Natural killer cell (primary cell): ENCODE results near the gene HSPA4. TPM values are rescaled to one million over a fixed set of nuclear protein-coding genes. Genes with fewer than 3 reads are reported as not detected.

Source experiments
- ATAC-seq, 3 donors: fragments of 150-1000 bp in 2 of 3; fragments of 200-7000 bp in 1 of 3; cut with Tn5 transposase; 1 replicate in 1 of 3; 2 replicates in 2 of 3; pipeline ENCODE4 v1.10.0; 2021; ENCODE audit warnings: mild to moderate bottlenecking in 2 of 3, moderate library complexity in 2 of 3
- DNase-seq, 2 donors: peaks; one replicate each; pipeline versions ENCODE4 v3.0.0 to v3.0.0-alpha.2; 2013 to 2021; ENCODE audit warnings: mixed read lengths in 1 of 2
- H3K27ac ChIP-seq: one replicate; pipeline ENCODE4 v1.5.1; 2013; ENCODE audit warnings: mild to moderate bottlenecking, low read length
- H3K27me3 ChIP-seq: one replicate; pipeline ENCODE4 v1.6.1; 2013; ENCODE audit warnings: low read length; ENCODE audit not compliant: control insufficient read depth, insufficient read depth
- H3K36me3 ChIP-seq: one replicate; pipeline ENCODE4 v1.6.1; 2013; ENCODE audit warnings: low read length; ENCODE audit not compliant: control insufficient read depth, insufficient read depth
- H3K4me1 ChIP-seq: one replicate; pipeline ENCODE4 v1.6.1; 2013; ENCODE audit warnings: low read length; ENCODE audit not compliant: control insufficient read depth, insufficient read depth
- H3K4me3 ChIP-seq: one replicate; pipeline ENCODE4 v1.5.1; 2013; ENCODE audit warnings: low read length
- H3K9me3 ChIP-seq: one replicate; pipeline ENCODE4 v1.6.1; 2013; ENCODE audit warnings: low read length; ENCODE audit not compliant: control insufficient read depth, insufficient read depth
- H3K27ac Mint-ChIP-seq, 2 donors: one replicate each; pipeline ENCODE4 v1.8.0; 2022; ENCODE audit warnings: mild to moderate bottlenecking in 2 of 2, mixed read lengths in 2 of 2, moderate library complexity in 1 of 2
- H3K27me3 Mint-ChIP-seq, 2 donors: one replicate each; pipeline ENCODE4 v1.8.0; 2022; ENCODE audit warnings: low read depth in 2 of 2, mixed read lengths in 2 of 2
- H3K36me3 Mint-ChIP-seq: one replicate; pipeline ENCODE4 v1.8.0; 2022; ENCODE audit warnings: mixed read lengths
- H3K4me1 Mint-ChIP-seq, 2 donors: one replicate each; pipeline ENCODE4 v1.8.0; 2022; ENCODE audit warnings: mixed read lengths in 2 of 2
- H3K4me3 Mint-ChIP-seq: one replicate; pipeline ENCODE4 v1.8.0; 2022; ENCODE audit warnings: mild to moderate bottlenecking, moderate library complexity, mixed read lengths
- H3K9me3 Mint-ChIP-seq, 2 donors: one replicate each; pipeline ENCODE4 v1.8.0; 2022; ENCODE audit warnings: mixed read lengths in 2 of 2
- CTCF ChIP-seq: fragments of 200-600 bp; IDR thresholded peaks from one replicate; pipeline ENCODE4 v1.8.0; 2022; ENCODE audit warnings: antibody characterized with exemption
- WGBS: methylation state at CpG from one replicate; pipeline ENCODE4 v1.1.7; 2013; ENCODE audit warnings: missing lambda C conversion rate; ENCODE audit not compliant: insufficient coverage; 5-methylcytosine and 5-hydroxymethylcytosine counted together
- intact Hi-C: fragments of 100-400 bp; cut with micrococcal nuclease; formaldehyde crosslinking; loops from one replicate; pipeline ENCODE4 v1.14.2; 2022
- total RNA-seq, 4 donors: library from RNA; stranded (reverse); fragments of 120-200 nt in 1 of 4; gene quantifications; one replicate each; pipeline versions ENCODE4 v1.2.3 to v1.2.4, GENCODE V29; 2013 to 2022

Gene HSPA4
- total RNA-seq, 3 donors from 2014 or later (not counting 1 experiment from before 2014, with no cell fraction given) = 38.3 to 58.6 (median 43.0) TPM

DNA sequence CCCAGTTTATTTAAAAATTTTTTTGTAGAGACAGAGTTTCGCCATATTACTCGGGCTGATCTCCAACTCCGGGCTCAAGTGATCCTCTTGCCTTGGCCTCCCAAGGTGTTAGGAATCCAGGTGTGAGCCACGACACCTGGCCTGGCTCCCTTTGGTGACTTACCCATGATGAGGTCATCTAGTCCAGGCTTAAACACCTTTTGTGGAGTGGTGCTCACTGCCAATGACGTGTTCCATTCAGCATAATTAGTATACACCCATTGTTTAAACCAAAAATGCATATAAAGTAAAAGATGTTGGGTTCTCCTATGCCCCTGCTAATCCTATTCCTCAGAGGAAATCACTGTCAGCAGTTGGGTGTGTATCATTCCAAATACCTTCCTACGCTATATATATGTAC is 91.0 kb downstream of the HSPA4 start:
- Mint-ChIP-seq H3K27me3 (peaks cover 10 to 21% of the 10 kb centered on the region in 2 donors), H3K4me3 (no peak overlapping the region), H3K27ac (no peak overlapping the region), H3K4me1 (no peaks in the 10 kb centered on the region), H3K36me3 (no peaks in the 10 kb centered on the region), H3K9me3 (no peaks in the 10 kb centered on the region)
- Histone ChIP-seq H3K36me3 (no peaks in the 10 kb centered on the region), H3K4me1 (no peaks in the 10 kb centered on the region), H3K4me3 (no peak overlapping the region), H3K9me3 (no peaks in the 10 kb centered on the region), H3K27me3 (no peaks in the 10 kb centered on the region), H3K27ac (no peak overlapping the region)
- ATAC-seq = no peak
- no peak for DNase-seq
- 93% methylated on average over 5 of the region's 6 CpGs for WGBS
- intact Hi-C loops = no loop called here
- TF ChIP-seq CTCF = no peak

- intact Hi-C loops = no loop called here
- no peak overlapping the region for H3K4me3 ChIP-seq
- no peaks in the 10 kb centered on the region for H3K27me3 ChIP-seq
- DNase-seq (no peak), ATAC-seq (no peak)
- Mint-ChIP-seq H3K27me3 (peaks cover 10 to 17% of the 10 kb centered on the region in 2 donors), H3K9me3 (no peaks in the 10 kb centered on the region), H3K4me1 (no peaks in the 10 kb centered on the region), H3K4me3 (no peak overlapping the region), H3K36me3 (no peaks in the 10 kb centered on the region), H3K27ac (no peak overlapping the region)
- no peaks in the 10 kb centered on the region for H3K36me3 ChIP-seq
- H3K4me1 ChIP-seq = no peaks in the 10 kb centered on the region
- H3K27ac ChIP-seq = no peak overlapping the region
- TF ChIP-seq CTCF = no peak
- WGBS = 73% methylated on average over 4 of the region's 4 CpGs
- no peaks in the 10 kb centered on the region for H3K9me3 ChIP-seq
Observed at GRCh38 chr5:133144245-133144981, 92.6 kb downstream of the HSPA4 start.

GRCh38 chr5:133145436-133146170 is 93.8 kb downstream of the HSPA4 start:
- Histone ChIP-seq H3K27ac (no peak overlapping the region), H3K9me3 (no peaks in the 10 kb centered on the region), H3K36me3 (no peaks in the 10 kb centered on the region), H3K4me3 (no peak overlapping the region), H3K27me3 (no peaks in the 10 kb centered on the region), H3K4me1 (no peaks in the 10 kb centered on the region)
- intact Hi-C loops = no loop called here
- Mint-ChIP-seq H3K27me3 (peaks cover 0 to 11% of the 10 kb centered on the region in 2 donors), H3K36me3 (no peaks in the 10 kb centered on the region), H3K4me3 (no peak overlapping the region), H3K9me3 (no peaks in the 10 kb centered on the region), H3K27ac (no peak overlapping the region), H3K4me1 (no peaks in the 10 kb centered on the region)
- ATAC-seq (no peak), DNase-seq (no peak)
- no peak for TF ChIP-seq CTCF
- WGBS = 79% methylated on average over 10 of the region's 11 CpGs
